Psoas muscle (tissue), 8 donors: ENCODE results near the gene VSIG2. TPM values are rescaled to one million over a fixed set of nuclear protein-coding genes. Genes with fewer than 3 reads are reported as not detected.

ENCODE experiments used
- ATAC-seq, 4 donors: fragments of 200-7000 bp; cut with Tn5 transposase; one replicate each; pipeline ENCODE4 v1.9.1; 2020; ENCODE audit warnings: moderate library complexity in 3 of 4, mild to moderate bottlenecking in 2 of 4
- DNase-seq, 2 donors: peaks; one replicate each; pipeline ENCODE4 v3.0.0-alpha.2; 2020
- H3K27ac ChIP-seq: fragments of 200-600 bp; one replicate; pipeline ENCODE4 v1.8.0; 2022
- H3K27me3 ChIP-seq, 3 donors: fragments of 200-600 bp in 1 of 3; one replicate each; pipeline versions ENCODE4 v1.6.1 to v1.8.0; 2013 to 2022; ENCODE audit warnings: low read length in 2 of 3, mild to moderate bottlenecking in 2 of 3, moderate library complexity in 1 of 3; ENCODE audit not compliant: insufficient read depth in 3 of 3
- H3K36me3 ChIP-seq, 2 donors: fragments of 200-600 bp in 1 of 2; one replicate each; pipeline versions ENCODE4 v1.6.1 to v1.8.0; 2013 to 2022; ENCODE audit warnings: low read depth in 1 of 2, mild to moderate bottlenecking in 1 of 2, moderate library complexity in 1 of 2; ENCODE audit not compliant: insufficient read depth in 1 of 2
- H3K4me1 ChIP-seq: fragments of 200-600 bp; one replicate; pipeline ENCODE4 v1.8.0; 2022
- H3K4me3 ChIP-seq: fragments of 200-600 bp; one replicate; pipeline ENCODE4 v1.8.0; 2022; ENCODE audit warnings: mild to moderate bottlenecking
- H3K9me3 ChIP-seq: fragments of 200-600 bp; one replicate; pipeline ENCODE4 v1.8.0; 2022
- CTCF ChIP-seq: fragments of 200-600 bp; IDR thresholded peaks from one replicate; pipeline ENCODE4 v1.8.0; 2022; ENCODE audit warnings: antibody characterized with exemption
- WGBS, 3 donors: extraction: QIAGEN DNeasy Blood & Tissue Kit; methylation state at CpG; one replicate each; pipeline versions ENCODE4 v1.1.6 to v1.1.7; 2013; 5-methylcytosine and 5-hydroxymethylcytosine counted together
- intact Hi-C, 2 donors: fragments of 100-400 bp; cut with DNase I; formaldehyde crosslinking; loops; one replicate each; pipeline versions ENCODE4 v1.11.0 to v1.14.2; 2022
- polyA plus RNA-seq, 3 donors: library from polyadenylated mRNA; stranded (reverse); fragments of 200-250 nt; gene quantifications; one replicate each; pipeline ENCODE4 v1.2.3, GENCODE V29; 2013
- total RNA-seq, 4 donors: library from RNA; stranded (reverse); fragmentation: NEBNext Ultra II Directional in 2 of 4; extraction: Animal tissue kit (Norgen Biotek cat#: 25700) in 2 of 4; gene quantifications; one replicate each; pipeline versions ENCODE4 v1.2.1 to v1.2.4, GENCODE V29; 2021 to 2023
- donor health status: healthy with polysubstance abuse.
- donor health status: DM: no; HTN: no; CAD: no; lungs with moderate emphysema.
- donor health status: Bipolar disorder and iron deficiency.
- donor health status: healthy.
- donor health status: DM: yes; HTN: yes; CAD: no.
- donor health status: DM: no; HTN: no; CAD: no.
- donor health status: DM: no; HTN: no; CAD: no.
- donor health status: DM: yes; HTN: yes; CAD: no.

Gene VSIG2
- total and polyA plus RNA-seq, 7 donors = 0.15 to 0.58 (median 0.36) TPM

- 88 to 92% (median 89%) methylated on average over 4 of the region's 4 CpGs for WGBS, 3 donors
- H3K9me3 ChIP-seq = no peaks in the 10 kb centered on the region
- no peak overlapping the region for H3K4me3 ChIP-seq
- DNase-seq (no peak), ATAC-seq (no peak)
- peaks cover 0 to 12% (median 4%) of the 10 kb centered on the region in 3 donors for H3K27me3 ChIP-seq
- no peaks in the 10 kb centered on the region for H3K4me1 ChIP-seq
- intact Hi-C loops = no loop called here
- H3K36me3 ChIP-seq = no peaks in the 10 kb centered on the region
- H3K27ac ChIP-seq = no peak overlapping the region
- no peak for TF ChIP-seq CTCF
Observed at GRCh38 chr11:124729571-124729970, 22.5 kb downstream of the VSIG2 start.

GRCh38 chr11:124728134-124728533 is 23.9 kb downstream of the VSIG2 start:
- no peak for ATAC-seq
- peaks cover 0 to 26% (median 6%) of the 10 kb centered on the region in 3 donors for H3K27me3 ChIP-seq
- no peak overlapping the region for H3K4me3 ChIP-seq
- no peak overlapping the region for H3K27ac ChIP-seq
- no peaks in the 10 kb centered on the region for H3K9me3 ChIP-seq
- 85 to 90% (median 89%) methylated on average over 2 of the region's 2 CpGs for WGBS, 3 donors
- TF ChIP-seq CTCF = no peak
- intact Hi-C loops = no loop called here
- DNase-seq = no peak
- H3K36me3 ChIP-seq = no peaks in the 10 kb centered on the region
- H3K4me1 ChIP-seq = no peaks in the 10 kb centered on the region

- no peak for TF ChIP-seq CTCF
- ATAC-seq (no peak), DNase-seq (no peak)
- 83 to 91% (median 91%) methylated on average over 4 of the region's 4 CpGs for WGBS, 3 donors
- Histone ChIP-seq H3K27me3 (peaks cover 0 to 31% (median 6%) of the 10 kb centered on the region in 3 donors), H3K4me1 (no peaks in the 10 kb centered on the region), H3K9me3 (no peaks in the 10 kb centered on the region), H3K27ac (no peak overlapping the region), H3K36me3 (no peaks in the 10 kb centered on the region), H3K4me3 (no peak overlapping the region)
- intact Hi-C loops = no loop called here
Observed at GRCh38 chr11:124727474-124727873, 24.6 kb downstream of the VSIG2 start.

GRCh38 chr11:124725719-124726105 is 26.3 kb downstream of the VSIG2 start:
- no peaks in the 10 kb centered on the region for H3K4me1 ChIP-seq
- 13 to 25% (median 16%) methylated on average over 6 of the region's 6 CpGs for WGBS, 3 donors
- intact Hi-C loops = no loop called here
- no peaks in the 10 kb centered on the region for H3K9me3 ChIP-seq
- no peak for DNase-seq
- TF ChIP-seq CTCF = no peak
- no peaks in the 10 kb centered on the region for H3K36me3 ChIP-seq
- H3K27ac ChIP-seq = no peak overlapping the region
- no peak for ATAC-seq
- peaks cover 0 to 35% (median 9%) of the 10 kb centered on the region in 3 donors for H3K27me3 ChIP-seq
- H3K4me3 ChIP-seq = no peak overlapping the region
